HepG2 (cell line): ENCODE results near the gene AKT2. TPM values are rescaled to one million over a fixed set of nuclear protein-coding genes. Genes with fewer than 3 reads are reported as not detected.

Source experiments
- ATAC-seq: fragments of 200-7000 bp; cut with Tn5 transposase; 3 replicates; pipeline ENCODE4 v1.9.1; 2020; ENCODE audit warnings: mild to moderate bottlenecking, moderate library complexity
- BruUV-seq: library from RNA; stranded (reverse); fragments of 400-500 nt; replicated peaks from 2 replicates; lab custom pipeline; 2021; lab: Mats Ljungman, UMichigan
- CTCF ChIA-PET: fragments of 300-600 bp; formaldehyde crosslinking; extraction: SDS; loops from one replicate; lab custom pipeline; 2021; ENCODE audit warnings: low total read pairs, inconsistent platforms, low intra/inter-chr PET ratio; lab: Yijun Ruan, JAX
- POLR2A ChIA-PET: fragments of 350-600 bp; sonication (Branson Sonifier 250); formaldehyde crosslinking; loops from one replicate; lab custom pipeline; 2020; ENCODE audit warnings: antibody characterized with exemption, inconsistent platforms; lab: Yijun Ruan, JAX
- DNase-seq: peaks from one replicate; pipeline ENCODE4 v3.0.0-alpha.2; 2015; ENCODE audit warnings: low spot score
- FAIRE-seq: peaks from 3 replicates; lab custom pipeline; 2011; peaks lifted over from hg19 to GRCh38; lab: Jason Lieb, UNC
- H2AFZ ChIP-seq: one replicate; pipeline ENCODE4 v1.6.1; 2011; ENCODE audit warnings: low read length, inconsistent platforms
- H3K27ac ChIP-seq: fragments of 300-600 bp; 3 replicates; pipeline ENCODE4 v1.8.0; 2011; ENCODE audit warnings: mixed run types, mild to moderate bottlenecking, mixed read lengths, low read length, inconsistent platforms; ENCODE audit not compliant: insufficient read depth; ENCODE audit errors: extremely low read length
- H3K27me3 ChIP-seq, 2 experiments: fragments of 200-600 bp in 1 of 2; 2 replicates in 1 of 2; 3 replicates in 1 of 2; pipeline versions ENCODE4 v1.6.0 to v1.8.0; 2011; ENCODE audit warnings: low read length in 2 of 2, mild to moderate bottlenecking in 2 of 2, moderate library complexity in 2 of 2, inconsistent platforms in 1 of 2; ENCODE audit not compliant: insufficient read depth in 2 of 2, control insufficient read depth in 1 of 2
- H3K36me3 ChIP-seq, 2 experiments: fragments of 200-600 bp in 1 of 2; replicated peaks in 1 of 2; 2 replicates in 1 of 2; 3 replicates in 1 of 2; pipeline versions ENCODE4 v1.5.1 to v1.8.0; 2011; ENCODE audit warnings: low read length in 2 of 2, inconsistent platforms in 1 of 2; ENCODE audit not compliant: insufficient read depth in 2 of 2, control insufficient read depth in 1 of 2
- H3K4me1 ChIP-seq: 2 replicates; pipeline ENCODE4 v1.5.1; 2012; ENCODE audit warnings: low read length, inconsistent platforms; ENCODE audit not compliant: insufficient read depth
- H3K4me2 ChIP-seq: 2 replicates; pipeline ENCODE4 v1.6.0; 2011; ENCODE audit warnings: low read depth, low read length, inconsistent platforms
- H3K4me3 ChIP-seq, 3 experiments: fragments of 200-600 bp in 1 of 3; sonication (generic), shearing (Covaris generic) in 1 of 3; replicated peaks in 1 of 3; 2 replicates each; pipeline ENCODE4 v1.5.1; 2011 to 2016; ENCODE audit warnings: low read length in 3 of 3, inconsistent platforms in 2 of 3, low read depth in 2 of 3, mild to moderate bottlenecking in 2 of 3, control low read depth in 1 of 3, mixed read lengths in 1 of 3; ENCODE audit not compliant: insufficient read depth in 1 of 3
- H3K79me2 ChIP-seq: one replicate; pipeline ENCODE4 v1.6.1; 2011; ENCODE audit warnings: low read length, inconsistent platforms; ENCODE audit not compliant: insufficient read depth
- H3K9ac ChIP-seq: 2 replicates; pipeline ENCODE4 v1.6.0; 2011; ENCODE audit warnings: mild to moderate bottlenecking, low read depth, low read length, inconsistent platforms; ENCODE audit not compliant: insufficient read depth
- H3K9me3 ChIP-seq: 2 replicates; pipeline ENCODE4 v1.5.1; 2012; ENCODE audit warnings: mild to moderate bottlenecking, low read length
- H4K20me1 ChIP-seq: 2 replicates; pipeline ENCODE4 v1.6.0; 2011; ENCODE audit warnings: inconsistent platforms, mild to moderate bottlenecking, low read length, moderate library complexity; ENCODE audit not compliant: insufficient read depth
- CEBPB ChIP-seq: IDR thresholded peaks from 2 replicates; pipeline ENCODE4 v1.6.1; 2011; ENCODE audit warnings: low read depth, low read length, improper control_type of control experiment, borderline replicate concordance
- GPBP1L1 ChIP-seq: sonication (generic); formaldehyde crosslinking; IDR thresholded peaks from 2 replicates; pipeline ENCODE4 v1.5.0; 2020; ENCODE audit warnings: mild to moderate bottlenecking, missing genetic modification reagents
- IKZF4 ChIP-seq: sonication (generic); formaldehyde crosslinking; IDR thresholded peaks from 2 replicates; pipeline ENCODE4 v1.5.1; 2020; ENCODE audit warnings: borderline replicate concordance, mild to moderate bottlenecking, low read depth, missing genetic modification reagents; ENCODE audit errors: not compliant biosample characterization
- IRX3 ChIP-seq: sonication (generic); formaldehyde crosslinking; IDR thresholded peaks from 2 replicates; pipeline ENCODE4 v1.8.1; 2023; ENCODE audit warnings: mild to moderate bottlenecking, low read depth, missing genetic modification reagents, borderline replicate concordance
- KLF9 ChIP-seq: IDR thresholded peaks from 2 replicates; pipeline ENCODE4 v1.6.1; 2016; ENCODE audit warnings: low read depth
- PITX1 ChIP-seq: sonication (generic); formaldehyde crosslinking; IDR thresholded peaks from 2 replicates; pipeline ENCODE4 v1.5.1; 2020; ENCODE audit warnings: mild to moderate bottlenecking, missing genetic modification reagents
- SMARCC2 ChIP-seq: fragments of 450-650 bp; IDR thresholded peaks from 2 replicates; pipeline ENCODE4 v1.6.1; 2017; ENCODE audit warnings: antibody characterized with exemption, mild to moderate bottlenecking
- SNAPC4 ChIP-seq: sonication (generic); formaldehyde crosslinking; IDR thresholded peaks from 2 replicates; pipeline ENCODE4 v1.4.0; 2020; ENCODE audit warnings: mild to moderate bottlenecking, missing genetic modification reagents
- TFDP2 ChIP-seq: sonication (generic); formaldehyde crosslinking; IDR thresholded peaks from 2 replicates; pipeline ENCODE4 v1.4.0; 2020; ENCODE audit warnings: missing genetic modification reagents
- U2AF1 ChIP-seq: fragments of 200-400 bp; formaldehyde crosslinking; optimal IDR thresholded peaks from 2 replicates; pipeline ENCODE3; 2017; ENCODE audit warnings: mild to moderate bottlenecking, low read depth, low read length
- ZMYM3 ChIP-seq: sonication (generic); formaldehyde crosslinking; IDR thresholded peaks from 2 replicates; pipeline ENCODE4 v1.5.1; 2020; ENCODE audit warnings: mild to moderate bottlenecking, missing genetic modification reagents
- ZNF232 ChIP-seq: sonication (generic); formaldehyde crosslinking; IDR thresholded peaks from 2 replicates; pipeline ENCODE4 v1.4.0; 2020; ENCODE audit warnings: missing genetic modification reagents, borderline replicate concordance
- ZNF431 ChIP-seq: sonication (generic); formaldehyde crosslinking; IDR thresholded peaks from 2 replicates; pipeline ENCODE4 v1.9.0; 2022; ENCODE audit warnings: missing genetic modification reagents, low read depth, mild to moderate bottlenecking, borderline replicate concordance
- ZNF713 ChIP-seq: sonication (generic); formaldehyde crosslinking; IDR thresholded peaks from 2 replicates; pipeline ENCODE4 v1.4.0; 2020; ENCODE audit warnings: mild to moderate bottlenecking, missing genetic modification reagents
- ZNF782 ChIP-seq: sonication (generic); formaldehyde crosslinking; IDR thresholded peaks from 2 replicates; pipeline ENCODE4 v1.4.0; 2020; ENCODE audit warnings: missing genetic modification reagents, mild to moderate bottlenecking, borderline replicate concordance
- WGBS: methylation state at CpG from one replicate; pipeline ENCODE4 v1.1.6; 2017; ENCODE audit warnings: low lambda C conversion rate; 5-methylcytosine and 5-hydroxymethylcytosine counted together
- in situ Hi-C: cut with HindIII; loops from 2 replicates; pipeline ENCODE4 v1.10.0; 2017; ENCODE audit warnings: low pct_unique_long_range_greater_than_20kb; ENCODE audit not compliant: extremely low pct_ligation_motif_present
- intact Hi-C: fragments of 100-400 bp; cut with micrococcal nuclease; formaldehyde crosslinking; loops from one replicate; pipeline ENCODE4 v1.10.0; 2022; ENCODE audit not compliant: unreplicated experiment
- polyA plus RNA-seq, 8 experiments: library from polyadenylated mRNA; depleted of rRNA in 3 of 8; stranded (reverse) in 7 of 8; unstranded in 1 of 8; fragments of >200 nt; fragmentation: Illumina TruSeq in 4 of 8; extraction: Trizol in 4 of 8; gene quantifications; 2 replicates each; pipeline versions ENCODE4 v1.2.1 to v1.2.3, GENCODE V29; 2011 to 2016; ENCODE audit warnings: low read depth in 4 of 8, missing spikeins in 1 of 8, mixed read lengths in 1 of 8; ENCODE audit not compliant: insufficient read depth in 1 of 8
- total RNA-seq, 5 experiments: library from RNA; depleted of rRNA; stranded (reverse); fragments of >200 nt; fragmentation: Illumina TruSeq; extraction: Trizol; gene quantifications; 2 replicates each; pipeline ENCODE4 v1.2.3, GENCODE V29; 2016; ENCODE audit warnings: low read depth in 1 of 5
- TF ChIP-seq, protein P1 (sequence below): sonication (generic); formaldehyde crosslinking; IDR thresholded peaks from 2 replicates; pipeline ENCODE4 v1.9.0; 2021; ENCODE audit warnings: missing genetic modification reagents, borderline replicate concordance

The AKT2 gene
- total and polyA plus RNA-seq, 2 of the 13 experiments (the other 11 are each of a cell fraction or from before 2014, with no cell fraction given) = 82.1 to 173 TPM

DNA sequence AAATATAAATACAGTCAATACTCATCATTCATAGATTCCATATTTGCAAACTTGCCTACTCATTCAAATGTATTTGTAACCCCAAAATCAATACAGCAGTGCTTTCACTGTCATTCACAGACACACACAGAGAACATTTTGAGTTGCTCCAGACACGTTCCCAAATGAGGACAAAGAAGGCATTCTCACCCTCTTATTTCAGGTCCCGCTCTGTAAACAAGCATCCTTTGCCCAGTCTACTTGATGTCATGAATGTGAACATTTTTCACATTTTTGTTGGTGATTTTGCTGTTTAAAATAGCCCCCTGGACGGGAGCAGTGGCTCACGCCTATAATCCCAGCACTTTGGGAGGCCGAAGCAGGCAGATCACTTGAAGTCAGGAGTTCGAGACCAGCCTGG is 47.5 kb upstream of the AKT2 start:
- CTCF ChIA-PET = no interaction called here
- TF ChIP-seq TFDP2 (CRISPR knock-in tag) (no peak), GPBP1L1 (CRISPR knock-in tag) (no peak), PITX1 (CRISPR knock-in tag) (no peak), IKZF4 (no peak), KLF9 (CRISPR knock-in tag) (no peak), SNAPC4 (CRISPR knock-in tag) (no peak), ZNF431 (CRISPR knock-in tag) (no peak), ZNF713 (no peak), SMARCC2 (no peak), CEBPB (no peak), IRX3 (CRISPR knock-in tag) (no peak), ZMYM3 (CRISPR knock-in tag) (no peak), U2AF1 (no peak), ZNF782 (CRISPR knock-in tag) (no peak), ZNF232 (CRISPR knock-in tag) (no peak)
- TF ChIP-seq, protein P1, sequence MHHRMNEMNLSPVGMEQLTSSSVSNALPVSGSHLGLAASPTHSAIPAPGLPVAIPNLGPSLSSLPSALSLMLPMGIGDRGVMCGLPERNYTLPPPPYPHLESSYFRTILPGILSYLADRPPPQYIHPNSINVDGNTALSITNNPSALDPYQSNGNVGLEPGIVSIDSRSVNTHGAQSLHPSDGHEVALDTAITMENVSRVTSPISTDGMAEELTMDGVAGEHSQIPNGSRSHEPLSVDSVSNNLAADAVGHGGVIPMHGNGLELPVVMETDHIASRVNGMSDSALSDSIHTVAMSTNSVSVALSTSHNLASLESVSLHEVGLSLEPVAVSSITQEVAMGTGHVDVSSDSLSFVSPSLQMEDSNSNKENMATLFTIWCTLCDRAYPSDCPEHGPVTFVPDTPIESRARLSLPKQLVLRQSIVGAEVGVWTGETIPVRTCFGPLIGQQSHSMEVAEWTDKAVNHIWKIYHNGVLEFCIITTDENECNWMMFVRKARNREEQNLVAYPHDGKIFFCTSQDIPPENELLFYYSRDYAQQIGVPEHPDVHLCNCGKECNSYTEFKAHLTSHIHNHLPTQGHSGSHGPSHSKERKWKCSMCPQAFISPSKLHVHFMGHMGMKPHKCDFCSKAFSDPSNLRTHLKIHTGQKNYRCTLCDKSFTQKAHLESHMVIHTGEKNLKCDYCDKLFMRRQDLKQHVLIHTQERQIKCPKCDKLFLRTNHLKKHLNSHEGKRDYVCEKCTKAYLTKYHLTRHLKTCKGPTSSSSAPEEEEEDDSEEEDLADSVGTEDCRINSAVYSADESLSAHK = no peak

More for the DNA sequence above, 47.5 kb upstream of the AKT2 start:
- Histone ChIP-seq H3K9me3 (no peaks in the 10 kb centered on the region), H3K27ac (no peak overlapping the region), H3K79me2 (peaks cover 1% of the 10 kb centered on the region), H3K4me3 (no peak overlapping the region), H3K4me1 (no peaks in the 10 kb centered on the region), H4K20me1 (no peaks in the 10 kb centered on the region), H3K27me3 (no peaks in the 10 kb centered on the region), H3K36me3 (peaks cover 11 to 56% of the 10 kb centered on the region in 2 experiments), H3K9ac (no peak overlapping the region), H2AFZ (no peak overlapping the region), H3K4me2 (no peak overlapping the region)
- no peak for DNase-seq
- BruUV-seq = no TSS peak
- intact Hi-C loops (no loop called here), in situ Hi-C loops (no loop called here)
- 84% methylated on average over 6 of the region's 6 CpGs for WGBS
- POLR2A ChIA-PET = no interaction called here
- no peak for ATAC-seq
- FAIRE-seq = no peak
